ENCODE measurements around the gene ABCF3.

DNA sequence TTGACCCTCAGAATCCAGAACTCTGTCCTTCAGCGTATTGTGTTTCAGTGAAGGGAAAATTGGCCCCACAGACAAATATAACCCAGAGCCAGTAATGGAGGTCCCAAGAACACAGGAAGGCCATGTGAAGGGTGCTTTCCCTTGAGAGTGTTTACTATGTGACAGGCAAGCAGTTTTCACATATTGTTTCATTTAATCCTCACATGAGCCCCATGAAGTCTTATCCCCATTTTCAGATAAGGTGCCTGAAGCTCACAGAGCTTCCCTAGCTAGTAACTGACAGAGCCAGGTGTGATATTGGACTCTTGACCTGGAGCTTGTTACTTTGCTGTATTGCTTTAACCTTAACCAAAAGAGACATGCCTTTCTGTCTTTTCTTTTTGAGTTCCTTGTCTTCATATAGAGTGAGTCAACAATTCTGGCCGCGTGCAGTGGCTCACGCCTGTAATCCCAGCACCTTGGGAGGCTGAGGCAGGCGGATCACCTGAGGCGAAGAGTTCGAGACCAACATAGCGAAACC, 40.2 kb upstream of the ABCF3 start:
- TF ChIP-seq, protein P1, sequence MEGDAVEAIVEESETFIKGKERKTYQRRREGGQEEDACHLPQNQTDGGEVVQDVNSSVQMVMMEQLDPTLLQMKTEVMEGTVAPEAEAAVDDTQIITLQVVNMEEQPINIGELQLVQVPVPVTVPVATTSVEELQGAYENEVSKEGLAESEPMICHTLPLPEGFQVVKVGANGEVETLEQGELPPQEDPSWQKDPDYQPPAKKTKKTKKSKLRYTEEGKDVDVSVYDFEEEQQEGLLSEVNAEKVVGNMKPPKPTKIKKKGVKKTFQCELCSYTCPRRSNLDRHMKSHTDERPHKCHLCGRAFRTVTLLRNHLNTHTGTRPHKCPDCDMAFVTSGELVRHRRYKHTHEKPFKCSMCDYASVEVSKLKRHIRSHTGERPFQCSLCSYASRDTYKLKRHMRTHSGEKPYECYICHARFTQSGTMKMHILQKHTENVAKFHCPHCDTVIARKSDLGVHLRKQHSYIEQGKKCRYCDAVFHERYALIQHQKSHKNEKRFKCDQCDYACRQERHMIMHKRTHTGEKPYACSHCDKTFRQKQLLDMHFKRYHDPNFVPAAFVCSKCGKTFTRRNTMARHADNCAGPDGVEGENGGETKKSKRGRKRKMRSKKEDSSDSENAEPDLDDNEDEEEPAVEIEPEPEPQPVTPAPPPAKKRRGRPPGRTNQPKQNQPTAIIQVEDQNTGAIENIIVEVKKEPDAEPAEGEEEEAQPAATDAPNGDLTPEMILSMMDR (IDR thresholded peaks at IDR 0.05; ENCODE audit: poor library complexity): no peak
- TF ChIP-seq EZH2 (IDR thresholded peaks at IDR 0.05; ENCODE audit: borderline replicate concordance): no peak
